ENCODE measurements around the gene SPRED1. TPM values are rescaled to one million over a fixed set of nuclear protein-coding genes. Genes with fewer than 3 reads are reported as not detected.

SPRED1 gene
- total and polyA plus RNA-seq, 9 of the 15 experiments (the other 6 are each of a cell fraction or from before 2014, with no cell fraction given), result 2.8 to 17.4 (median 7.9) TPM

DNA sequence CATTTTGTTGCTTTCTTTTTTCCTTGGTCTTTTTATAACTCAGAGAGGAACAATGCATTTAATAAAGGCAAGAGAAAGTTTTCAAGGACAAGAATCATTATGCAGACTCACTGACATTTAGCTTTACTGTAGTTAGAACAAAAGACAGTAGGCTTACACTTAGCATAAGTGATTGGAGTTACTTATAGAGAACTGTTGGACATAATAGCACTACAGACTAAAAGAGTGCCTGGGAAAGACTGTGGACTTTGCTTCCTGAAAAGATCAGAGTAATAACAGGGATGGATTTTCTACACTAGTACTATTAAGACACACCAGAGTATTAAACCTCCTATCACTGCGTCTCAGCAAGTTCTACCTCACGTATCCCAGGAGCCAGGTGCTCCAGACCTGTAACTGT is 39.3 kb upstream of the SPRED1 start:
- Histone ChIP-seq H3K79me2 (ENCODE audit: control insufficient read depth, insufficient read depth, low read length) (no peaks in the 10 kb centered on the region), H3K9me1 (ENCODE audit: control insufficient read depth, insufficient read depth, low read length) (no peaks in the 10 kb centered on the region), H3K9me3 (replicated peaks; ENCODE audit: control insufficient read depth, insufficient read depth, low read depth, low read length) (no peaks in the 10 kb centered on the region), H2AFZ (ENCODE audit: low read depth, low read length) (no peak overlapping the region), H3K4me2 (ENCODE audit: insufficient read depth, low read length) (no peak overlapping the region), H3K36me3 (ENCODE audit: control insufficient read depth, insufficient read depth, low read length) (no peaks in the 10 kb centered on the region), H3K4me3 (no peak overlapping the region), H3K27ac (ENCODE audit: extremely low read depth, low read depth, low read length) (no peak overlapping the region), H3K27me3 (ENCODE audit: control insufficient read depth in 2 of 2, insufficient read depth in 2 of 2, low read length in 2 of 2) (peaks cover 3 to 5% of the 10 kb centered on the region in 2 experiments; a peak in 3 of 5 replicates), H3K4me1 (replicated peaks in 1 of 2; ENCODE audit: control insufficient read depth in 2 of 2, insufficient read depth in 2 of 2, low read length in 2 of 2) (no peaks in the 10 kb centered on the region), H4K20me1 (replicated peaks; ENCODE audit: control insufficient read depth, insufficient read depth, low read length) (no peaks in the 10 kb centered on the region), H3K9ac (ENCODE audit: insufficient read depth in 1 of 2, low read depth in 2 of 2, low read length in 2 of 2) (no peak overlapping the region)
- CTCF ChIA-PET (ENCODE audit: low intra/inter-chr PET ratio), result no interaction called here
- DNase-seq (ENCODE audit: extremely low read depth in 1 of 4, low spot score in 3 of 4), result no peak
- no peak for ATAC-seq
- no TSS peak for BruUV-seq (replicated peaks)
- POLR2A ChIA-PET, result interaction anchor here (0.8 kb wide), 1 partner anchor 138 kb away, joined by 3 read pairs; no protein-coding TSS in a partner anchor
- intact Hi-C loops (cut with micrococcal nuclease), result no loop called here
- WGBS (ENCODE audit: insufficient coverage, low coverage, missing lambda C conversion rate), result 4% methylated on average over 2 of the region's 2 CpGs
- in situ Hi-C loops (cut with MboI), result no loop called here
- no peak for FAIRE-seq
- TF ChIP-seq HMGN3 (IDR thresholded peaks at IDR 0.05; ENCODE audit: borderline replicate concordance, extremely low read depth, insufficient read length, low read depth, low read length) (no peak), RHOXF2B (CRISPR knock-in tag; conservative IDR thresholded peaks at IDR 0.05) (no peak), FOXJ2 (tag; IDR thresholded peaks at IDR 0.05) (no peak), PKNOX1 (IDR thresholded peaks at IDR 0.05) (no peak), HOXB6 (CRISPR knock-in tag; IDR thresholded peaks at IDR 0.05; ENCODE audit: borderline replicate concordance) (no peak), HNRNPL (IDR thresholded peaks at IDR 0.05; ENCODE audit: low read depth, low read length) (no peak), TAF7 (tag; IDR thresholded peaks at IDR 0.05) (no peak)
- TF ChIP-seq, protein P1, sequence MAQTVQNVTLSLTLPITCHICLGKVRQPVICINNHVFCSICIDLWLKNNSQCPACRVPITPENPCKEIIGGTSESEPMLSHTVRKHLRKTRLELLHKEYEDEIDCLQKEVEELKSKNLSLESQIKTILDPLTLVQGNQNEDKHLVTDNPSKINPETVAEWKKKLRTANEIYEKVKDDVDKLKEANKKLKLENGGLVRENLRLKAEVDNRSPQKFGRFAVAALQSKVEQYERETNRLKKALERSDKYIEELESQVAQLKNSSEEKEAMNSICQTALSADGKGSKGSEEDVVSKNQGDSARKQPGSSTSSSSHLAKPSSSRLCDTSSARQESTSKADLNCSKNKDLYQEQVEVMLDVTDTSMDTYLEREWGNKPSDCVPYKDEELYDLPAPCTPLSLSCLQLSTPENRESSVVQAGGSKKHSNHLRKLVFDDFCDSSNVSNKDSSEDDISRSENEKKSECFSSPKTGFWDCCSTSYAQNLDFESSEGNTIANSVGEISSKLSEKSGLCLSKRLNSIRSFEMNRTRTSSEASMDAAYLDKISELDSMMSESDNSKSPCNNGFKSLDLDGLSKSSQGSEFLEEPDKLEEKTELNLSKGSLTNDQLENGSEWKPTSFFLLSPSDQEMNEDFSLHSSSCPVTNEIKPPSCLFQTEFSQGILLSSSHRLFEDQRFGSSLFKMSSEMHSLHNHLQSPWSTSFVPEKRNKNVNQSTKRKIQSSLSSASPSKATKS (CRISPR knock-in tag; IDR thresholded peaks at IDR 0.05), result no peak
- TF ChIP-seq, protein P2, sequence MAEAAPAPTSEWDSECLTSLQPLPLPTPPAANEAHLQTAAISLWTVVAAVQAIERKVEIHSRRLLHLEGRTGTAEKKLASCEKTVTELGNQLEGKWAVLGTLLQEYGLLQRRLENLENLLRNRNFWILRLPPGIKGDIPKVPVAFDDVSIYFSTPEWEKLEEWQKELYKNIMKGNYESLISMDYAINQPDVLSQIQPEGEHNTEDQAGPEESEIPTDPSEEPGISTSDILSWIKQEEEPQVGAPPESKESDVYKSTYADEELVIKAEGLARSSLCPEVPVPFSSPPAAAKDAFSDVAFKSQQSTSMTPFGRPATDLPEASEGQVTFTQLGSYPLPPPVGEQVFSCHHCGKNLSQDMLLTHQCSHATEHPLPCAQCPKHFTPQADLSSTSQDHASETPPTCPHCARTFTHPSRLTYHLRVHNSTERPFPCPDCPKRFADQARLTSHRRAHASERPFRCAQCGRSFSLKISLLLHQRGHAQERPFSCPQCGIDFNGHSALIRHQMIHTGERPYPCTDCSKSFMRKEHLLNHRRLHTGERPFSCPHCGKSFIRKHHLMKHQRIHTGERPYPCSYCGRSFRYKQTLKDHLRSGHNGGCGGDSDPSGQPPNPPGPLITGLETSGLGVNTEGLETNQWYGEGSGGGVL (CRISPR knock-in tag; IDR thresholded peaks at IDR 0.05), result no peak
